ENCODE measurements around the gene COBLL1.

GRCh38 chr2:164675027-164675426, 166.6 kb downstream of the COBLL1 start:
- no peak for TF ChIP-seq CTCF (IDR thresholded peaks at IDR 0.05)
- TF ChIP-seq POLR2A (IDR thresholded peaks at IDR 0.05), result no peak
